Upper lobe of right lung (tissue), 1 donor: Measurements from ENCODE around the gene LRRC10B. TPM values are rescaled to one million over a fixed set of nuclear protein-coding genes. Genes with fewer than 3 reads are reported as not detected.

Experiments
- ATAC-seq: fragments of 200-7000 bp; cut with Tn5 transposase; one replicate; pipeline ENCODE4 v1.9.1; 2020; ENCODE audit warnings: mild to moderate bottlenecking, moderate library complexity
- DNase-seq: peaks from one replicate; pipeline ENCODE4 v3.0.0-alpha.2; 2020
- H3K27ac ChIP-seq: fragments of 200-600 bp; one replicate; pipeline ENCODE4 v1.8.0; 2022
- H3K27me3 ChIP-seq: fragments of 200-600 bp; one replicate; pipeline ENCODE4 v1.8.0; 2022; ENCODE audit warnings: mild to moderate bottlenecking
- H3K36me3 ChIP-seq: fragments of 200-600 bp; one replicate; pipeline ENCODE4 v1.8.0; 2022
- H3K4me1 ChIP-seq: fragments of 200-600 bp; one replicate; pipeline ENCODE4 v1.8.0; 2022
- H3K4me3 ChIP-seq: fragments of 200-600 bp; one replicate; pipeline ENCODE4 v1.8.0; 2022; ENCODE audit warnings: mild to moderate bottlenecking
- H3K9me3 ChIP-seq: fragments of 200-600 bp; one replicate; pipeline ENCODE4 v1.8.0; 2022
- intact Hi-C: fragments of 100-400 bp; cut with DNase I; formaldehyde crosslinking; loops from one replicate; pipeline ENCODE4 v1.11.0; 2022
- total RNA-seq: library from RNA; stranded (reverse); fragmentation: NEBNext Ultra II Directional; extraction: Animal tissue kit (Norgen Biotek cat#: 25700); gene quantifications from one replicate; pipeline ENCODE4 v1.2.1, GENCODE V29; 2021
- TF ChIP-seq, protein P1 (sequence below): fragments of 200-600 bp; IDR thresholded peaks from one replicate; pipeline ENCODE4 v1.8.0; 2022; ENCODE audit warnings: antibody characterized with exemption
- donor health status: DM: no; HTN: yes; CAD: no; lungs with severe emphysema.

Gene LRRC10B
- total RNA-seq, 1 donor from 2014 or later, result 0.29 TPM

DNA sequence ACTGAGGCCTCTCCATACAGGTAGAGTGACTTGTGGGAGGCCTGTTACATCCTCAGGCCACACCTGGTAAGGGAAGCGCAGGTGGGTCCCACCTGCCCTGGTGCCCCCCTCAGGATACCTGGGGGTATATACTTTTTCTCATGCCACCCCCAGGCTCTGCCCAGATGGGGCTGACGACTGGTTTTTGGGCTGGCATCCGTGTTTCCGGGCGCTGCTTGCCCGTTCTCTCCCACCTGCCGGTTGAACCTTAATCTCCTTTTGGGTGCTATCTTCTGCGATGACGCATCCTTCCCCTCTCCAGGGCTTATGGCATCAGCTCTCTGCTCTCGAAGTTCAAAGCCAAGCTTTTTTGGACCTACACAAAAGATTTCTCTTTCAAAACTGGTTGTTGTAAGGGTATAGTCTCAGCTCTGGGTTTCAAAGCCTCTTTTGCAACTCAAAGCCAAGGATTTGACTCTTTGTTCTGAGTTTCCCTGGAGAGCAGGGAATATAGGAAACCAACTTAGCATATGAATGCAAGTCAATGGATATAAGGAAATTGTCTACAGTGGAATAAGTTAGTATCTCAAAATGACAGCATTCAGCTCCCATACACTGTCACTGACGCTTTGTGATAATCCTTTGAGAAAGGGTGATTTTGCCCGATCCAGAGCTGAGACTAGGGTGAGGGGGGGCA lies 8.6 kb upstream of the LRRC10B start:
- no peak overlapping the region for H3K27ac ChIP-seq
- TF ChIP-seq, protein P1, sequence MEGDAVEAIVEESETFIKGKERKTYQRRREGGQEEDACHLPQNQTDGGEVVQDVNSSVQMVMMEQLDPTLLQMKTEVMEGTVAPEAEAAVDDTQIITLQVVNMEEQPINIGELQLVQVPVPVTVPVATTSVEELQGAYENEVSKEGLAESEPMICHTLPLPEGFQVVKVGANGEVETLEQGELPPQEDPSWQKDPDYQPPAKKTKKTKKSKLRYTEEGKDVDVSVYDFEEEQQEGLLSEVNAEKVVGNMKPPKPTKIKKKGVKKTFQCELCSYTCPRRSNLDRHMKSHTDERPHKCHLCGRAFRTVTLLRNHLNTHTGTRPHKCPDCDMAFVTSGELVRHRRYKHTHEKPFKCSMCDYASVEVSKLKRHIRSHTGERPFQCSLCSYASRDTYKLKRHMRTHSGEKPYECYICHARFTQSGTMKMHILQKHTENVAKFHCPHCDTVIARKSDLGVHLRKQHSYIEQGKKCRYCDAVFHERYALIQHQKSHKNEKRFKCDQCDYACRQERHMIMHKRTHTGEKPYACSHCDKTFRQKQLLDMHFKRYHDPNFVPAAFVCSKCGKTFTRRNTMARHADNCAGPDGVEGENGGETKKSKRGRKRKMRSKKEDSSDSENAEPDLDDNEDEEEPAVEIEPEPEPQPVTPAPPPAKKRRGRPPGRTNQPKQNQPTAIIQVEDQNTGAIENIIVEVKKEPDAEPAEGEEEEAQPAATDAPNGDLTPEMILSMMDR, result no peak
- no peaks in the 10 kb centered on the region for H3K27me3 ChIP-seq
- H3K4me3 ChIP-seq, result no peak overlapping the region
- ATAC-seq (no peak), DNase-seq (no peak)
- H3K4me1 ChIP-seq, result no peaks in the 10 kb centered on the region
- H3K36me3 ChIP-seq, result no peaks in the 10 kb centered on the region
- intact Hi-C loops, result no loop called here
- no peaks in the 10 kb centered on the region for H3K9me3 ChIP-seq

DNA sequence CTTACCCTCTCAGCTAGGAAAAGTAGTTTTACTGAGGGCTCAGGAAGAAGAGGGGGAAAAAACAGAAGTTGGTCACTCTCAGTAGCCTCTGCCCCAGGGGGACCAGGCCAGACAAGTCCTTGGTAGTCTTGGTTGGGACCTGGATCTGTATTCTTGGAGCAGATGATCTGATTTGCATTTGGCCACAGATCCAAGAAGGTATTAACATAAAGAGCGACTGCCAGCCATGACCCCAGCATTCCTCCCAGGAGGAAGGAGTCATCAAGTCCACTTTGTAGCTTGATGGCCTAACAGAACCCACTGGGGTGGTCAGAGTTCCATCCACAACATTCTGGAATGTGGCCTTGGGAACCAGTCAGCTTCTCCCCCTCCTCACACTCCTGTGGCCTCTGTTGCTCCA lies 6.0 kb upstream of the LRRC10B start:
- intact Hi-C loops, result no loop called here
- no peak for ATAC-seq
- TF ChIP-seq, protein P1, result no peak

DNA sequence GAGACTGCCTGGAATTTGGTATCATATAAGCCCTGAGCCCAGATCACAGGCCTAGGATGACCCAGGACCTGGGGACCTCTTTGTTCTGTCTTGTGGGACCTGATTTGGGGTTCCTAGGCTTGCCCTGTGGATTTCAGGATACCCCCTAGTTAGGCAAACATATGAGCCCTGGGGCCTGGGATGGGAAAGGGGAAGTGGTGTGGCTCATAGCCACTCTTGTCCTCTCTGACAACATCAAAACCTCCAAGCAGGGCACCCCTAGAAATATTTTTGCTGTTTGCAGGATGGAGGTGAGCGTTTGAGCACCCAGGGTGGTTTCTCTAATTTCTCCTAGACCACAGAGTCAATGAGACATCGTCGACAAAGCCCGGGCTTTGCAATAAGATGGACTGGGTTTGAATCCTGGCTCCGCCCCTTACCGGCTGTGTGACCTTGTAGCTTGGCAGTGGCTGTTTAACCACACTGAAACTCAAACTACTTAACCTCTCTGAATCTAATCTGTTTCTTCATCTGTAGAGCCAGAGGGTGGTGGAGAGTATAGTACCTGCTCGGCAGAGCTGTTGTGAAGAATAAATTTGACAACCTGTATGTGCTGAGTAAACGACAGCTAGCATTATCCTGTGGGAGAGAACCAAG lies 5.3 kb upstream of the LRRC10B start:
- Histone ChIP-seq H3K27ac (no peak overlapping the region), H3K9me3 (no peaks in the 10 kb centered on the region), H3K4me3 (no peak overlapping the region), H3K4me1 (peaks cover 4% of the 10 kb centered on the region), H3K27me3 (peaks cover 20% of the 10 kb centered on the region), H3K36me3 (no peaks in the 10 kb centered on the region)
- TF ChIP-seq, protein P1, result no peak
- DNase-seq (no peak), ATAC-seq (no peak)
- intact Hi-C loops, result no loop called here

More for the DNA sequence above, 6.0 kb upstream of the LRRC10B start:
- no peaks in the 10 kb centered on the region for H3K36me3 ChIP-seq
- no peak overlapping the region for H3K27ac ChIP-seq
- no peaks in the 10 kb centered on the region for H3K4me1 ChIP-seq
- DNase-seq, result no peak
- peaks cover 13% of the 10 kb centered on the region for H3K27me3 ChIP-seq
- no peak overlapping the region for H3K4me3 ChIP-seq
- H3K9me3 ChIP-seq, result no peaks in the 10 kb centered on the region

DNA sequence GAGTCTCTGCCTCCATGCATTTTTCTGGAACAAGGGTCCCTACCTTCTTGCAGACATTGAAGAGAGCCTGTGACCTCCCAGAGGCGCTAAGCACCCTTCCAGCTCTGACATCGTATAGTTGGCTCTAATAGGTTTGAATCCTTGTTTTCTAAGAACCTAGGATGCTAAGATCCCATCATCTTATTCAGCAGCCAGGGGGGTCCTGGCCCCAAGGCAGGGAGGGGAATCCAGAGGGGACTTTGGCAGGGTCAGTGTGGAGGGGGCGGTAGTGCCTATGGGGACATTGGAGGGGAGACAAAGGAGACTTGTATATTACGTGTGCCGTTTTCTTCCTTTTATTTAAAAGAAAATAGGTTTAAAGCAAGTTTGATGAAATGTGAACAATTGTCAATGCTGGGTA lies 3.4 kb upstream of the LRRC10B start:
- Histone ChIP-seq H3K27me3 (peaks cover 29% of the 10 kb centered on the region), H3K27ac (no peak overlapping the region), H3K9me3 (no peaks in the 10 kb centered on the region), H3K4me3 (no peak overlapping the region), H3K4me1 (peaks cover 18% of the 10 kb centered on the region), H3K36me3 (no peaks in the 10 kb centered on the region)
- ATAC-seq (no peak), DNase-seq (no peak)
- intact Hi-C loops, result no loop called here
- TF ChIP-seq, protein P1, result no peak

DNA sequence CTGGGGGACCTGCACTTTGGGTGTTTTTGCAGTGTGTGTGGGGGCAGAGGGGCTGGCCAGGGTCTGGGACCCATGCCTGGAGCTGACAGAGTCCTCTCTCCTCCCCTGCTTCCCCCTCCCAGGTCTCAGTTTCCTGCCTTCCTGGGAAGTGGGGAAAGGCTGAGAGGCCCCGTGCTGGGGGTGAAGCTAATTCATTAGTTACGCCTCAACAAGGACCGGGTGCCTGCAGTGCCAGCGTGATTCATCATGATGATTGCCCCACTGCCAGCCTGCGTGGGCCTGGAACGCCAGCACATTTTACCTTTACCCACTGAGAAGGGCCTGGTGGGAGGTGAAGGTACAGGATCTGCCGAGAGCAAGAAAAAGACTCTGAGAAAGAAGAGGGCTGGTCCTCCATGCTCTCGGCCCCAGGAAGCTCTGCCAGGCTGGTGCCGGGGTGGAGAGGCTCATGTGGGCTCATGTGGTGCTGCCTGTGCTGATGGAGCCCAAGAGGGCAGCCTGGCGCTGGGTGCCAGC lies 2.9 kb upstream of the LRRC10B start:
- DNase-seq, result no peak
- ATAC-seq, result no peak
- Histone ChIP-seq H3K4me3 (no peak overlapping the region), H3K27ac (no peak overlapping the region), H3K36me3 (no peaks in the 10 kb centered on the region), H3K9me3 (no peaks in the 10 kb centered on the region), H3K4me1 (peaks cover 18% of the 10 kb centered on the region), H3K27me3 (peaks cover 35% of the 10 kb centered on the region)
- intact Hi-C loops, result no loop called here
- TF ChIP-seq, protein P1, result no peak
